HG03108 (cell line): ENCODE results near the gene DTNBP1.

Experiments
- ATAC-seq: cut with Tn5 transposase; IDR thresholded peaks from one replicate; pipeline ENCODE4 v1.9.1; 2021; ENCODE audit warnings: moderate library complexity; ENCODE audit not compliant: unreplicated experiment

Gene DTNBP1

DNA sequence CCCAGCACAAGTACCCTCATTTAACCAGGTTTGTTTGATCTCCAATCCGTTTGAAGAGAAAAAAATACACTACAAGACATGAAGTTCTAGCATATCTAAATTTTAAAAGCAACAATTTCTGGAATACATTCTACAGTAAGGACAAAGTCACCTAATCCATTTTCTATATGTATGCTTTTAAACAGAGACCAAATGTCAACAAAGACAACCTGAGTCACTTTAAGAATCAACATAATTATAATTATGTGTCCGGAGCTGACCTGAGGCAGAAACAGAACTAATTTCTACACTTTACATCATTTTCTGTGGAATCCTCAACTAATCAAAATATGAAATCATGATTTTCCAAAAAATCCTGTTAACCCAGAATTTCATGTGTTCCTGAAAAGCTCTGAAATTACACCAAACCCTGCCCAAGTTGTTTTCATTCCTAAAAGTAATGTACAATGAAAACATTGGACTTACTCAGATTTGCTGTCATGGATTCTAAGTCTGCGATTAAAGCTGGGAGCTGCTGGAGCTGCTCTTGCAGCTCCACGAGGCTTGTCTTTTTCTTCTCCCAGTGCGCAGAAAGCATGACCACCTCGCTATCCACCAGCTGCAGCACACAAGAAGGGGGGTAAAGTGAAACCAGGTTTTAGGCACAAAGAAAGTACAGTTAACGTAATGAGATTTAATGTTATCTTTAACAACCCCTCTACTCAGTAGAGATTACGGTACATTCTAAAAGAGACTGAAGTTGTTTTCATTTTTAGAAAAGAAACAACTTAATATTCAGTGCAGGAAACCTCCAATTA lies 35.8 kb downstream of the DTNBP1 start:
- ATAC-seq = no peak

DNA sequence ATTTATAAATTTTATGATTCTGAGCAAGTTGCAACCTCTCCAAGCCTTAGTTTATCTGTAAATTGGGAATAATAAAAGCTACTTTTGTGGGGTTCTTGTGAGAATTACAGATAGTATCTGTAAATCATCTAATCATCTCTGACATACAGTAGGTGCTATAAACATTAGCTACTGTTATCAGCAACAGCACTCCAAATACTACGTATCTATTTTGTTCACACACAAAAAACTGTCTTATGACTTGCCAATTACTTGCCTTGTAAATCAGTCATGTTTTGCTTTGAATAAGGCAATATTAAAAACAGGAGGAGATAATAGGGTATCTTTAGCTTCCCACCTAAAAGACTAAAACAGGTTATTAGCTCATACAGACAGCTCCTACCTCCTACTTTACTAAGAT lies 36.7 kb downstream of the DTNBP1 start:
- ATAC-seq = no peak

GRCh38 chr6:15623276-15624116 lies 39.3 kb downstream of the DTNBP1 start:
- ATAC-seq = no peak

DNA sequence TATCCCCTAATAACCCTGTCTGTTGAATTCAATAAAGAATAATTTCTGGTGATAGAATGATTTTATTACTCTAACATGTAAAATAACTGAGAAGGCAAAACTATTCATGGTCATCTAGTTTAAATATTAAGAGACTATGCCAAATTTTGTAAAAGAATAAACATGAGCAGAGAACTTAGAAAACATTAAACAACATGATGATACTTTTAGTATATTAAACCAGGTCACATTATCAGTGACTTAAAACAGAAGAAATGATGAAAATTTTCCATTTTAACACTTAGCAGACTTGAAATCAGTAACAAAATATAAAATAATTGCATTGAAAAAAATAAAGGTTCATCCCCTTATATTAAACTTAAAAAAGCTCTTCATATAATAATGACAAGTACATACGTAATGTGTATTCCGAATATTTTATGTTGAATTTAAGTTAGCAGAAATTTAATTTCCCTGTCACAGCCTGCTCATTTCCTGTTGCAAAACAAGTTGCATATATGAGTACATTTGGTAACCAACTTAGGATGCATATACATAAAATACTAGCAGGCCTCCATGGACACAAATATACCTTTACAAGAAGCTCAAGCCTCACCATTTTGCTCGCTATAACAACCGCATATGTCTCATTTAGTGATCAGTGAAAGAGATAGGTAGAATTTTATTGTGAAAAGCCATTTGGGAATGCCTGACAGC lies 40.6 kb downstream of the DTNBP1 start:
- no peak for ATAC-seq

DNA sequence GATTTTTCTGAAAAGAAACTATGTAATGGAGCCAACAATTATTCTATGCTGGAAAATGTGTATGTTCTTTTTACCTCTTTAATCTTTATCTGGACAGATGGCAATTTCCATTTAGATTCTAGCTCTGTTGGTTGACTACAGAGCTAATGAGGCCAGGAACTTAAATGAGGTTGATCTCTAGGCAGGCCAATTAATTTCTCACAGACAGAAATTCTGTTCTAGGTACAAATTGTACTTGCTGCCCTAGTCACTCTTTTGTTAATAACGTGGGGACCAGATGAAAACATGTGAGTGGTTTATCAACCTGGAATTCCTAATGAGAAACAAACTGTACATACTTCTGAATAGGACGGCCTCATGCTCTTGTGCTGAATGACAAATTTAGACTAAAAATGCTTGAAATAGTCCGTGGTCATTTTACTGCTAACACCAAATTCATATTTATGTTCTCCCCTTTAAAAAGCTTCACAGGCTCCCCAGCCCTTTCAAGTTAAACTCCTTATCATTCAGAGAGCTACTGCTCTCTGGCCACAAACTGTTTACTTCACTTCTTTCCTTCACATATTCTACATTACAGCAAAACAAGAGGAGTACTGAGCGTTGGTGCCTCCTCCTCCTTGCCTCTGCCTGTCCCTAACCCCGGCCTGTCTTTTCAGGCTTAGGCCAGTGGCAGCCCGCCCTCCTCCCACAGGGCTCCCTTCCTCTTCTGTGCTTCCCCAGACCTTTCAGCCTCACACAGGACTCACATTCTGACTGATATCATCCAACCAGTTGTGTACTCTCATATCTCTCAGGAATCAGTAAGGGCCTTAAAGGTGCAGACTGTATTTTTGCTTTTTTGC lies 41.4 kb downstream of the DTNBP1 start:
- ATAC-seq = peak; percentile 89

DNA sequence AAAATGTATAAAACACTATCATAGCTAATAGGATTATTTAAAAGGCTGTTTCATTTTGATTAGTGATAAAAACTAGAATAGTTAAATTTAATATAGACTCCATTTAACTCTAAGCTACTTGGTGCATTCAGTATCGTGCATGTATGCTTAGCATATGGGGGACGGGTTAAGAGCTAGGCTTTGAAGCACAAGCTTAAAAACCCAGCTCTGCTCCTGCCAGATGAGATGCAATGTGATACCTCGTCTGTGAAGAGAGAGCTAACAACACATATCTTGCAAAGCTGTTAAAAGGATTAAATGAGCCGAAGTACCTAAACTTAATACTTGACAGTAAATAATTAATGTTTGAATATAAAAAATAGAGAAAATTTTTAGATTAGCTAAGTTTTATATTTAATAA lies 42.2 kb downstream of the DTNBP1 start:
- ATAC-seq = no peak

GRCh38 chr6:15619330-15619729 lies 43.5 kb downstream of the DTNBP1 start:
- no peak for ATAC-seq

GRCh38 chr6:15618685-15619084 lies 44.1 kb downstream of the DTNBP1 start:
- no peak for ATAC-seq

DNA sequence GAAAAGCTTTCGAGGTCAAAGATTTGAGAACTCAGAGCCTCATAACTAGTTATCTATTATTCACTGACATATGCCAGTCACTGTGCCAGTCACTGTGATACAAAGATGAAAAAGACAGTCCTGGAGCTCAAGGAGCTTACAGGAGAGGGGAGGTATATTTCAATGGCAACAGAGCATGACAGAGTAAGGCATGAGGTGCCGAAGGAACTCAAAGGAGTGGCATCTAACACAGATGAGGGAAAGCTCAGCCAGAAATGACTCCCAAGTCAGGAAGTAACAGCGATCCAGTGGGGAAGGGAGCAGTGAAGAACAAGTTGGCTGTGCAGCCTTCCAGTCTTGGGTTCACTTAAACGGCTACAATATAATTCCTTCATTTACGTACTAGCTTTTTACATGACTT lies 46.6 kb downstream of the DTNBP1 start:
- ATAC-seq = no peak

DNA sequence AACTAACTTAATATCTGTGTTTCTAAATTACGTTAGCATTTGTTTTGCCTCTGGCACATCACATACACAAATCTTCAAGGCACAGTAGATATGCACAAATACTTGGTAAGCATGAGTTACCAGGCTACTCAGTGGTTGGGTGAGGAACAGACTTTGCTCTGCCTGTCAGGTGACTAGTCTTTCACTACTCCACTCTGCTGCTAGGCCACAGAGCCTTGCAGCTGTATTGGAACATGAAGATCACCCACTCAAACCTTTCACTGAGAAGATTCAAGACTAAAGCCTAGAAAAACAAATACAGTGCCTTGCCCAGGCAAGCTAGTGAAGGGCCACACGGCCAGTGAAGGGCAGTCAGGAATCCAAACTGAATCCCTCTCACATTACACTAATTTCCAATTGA lies 47.0 kb downstream of the DTNBP1 start:
- peak; percentile 59 for ATAC-seq

DNA sequence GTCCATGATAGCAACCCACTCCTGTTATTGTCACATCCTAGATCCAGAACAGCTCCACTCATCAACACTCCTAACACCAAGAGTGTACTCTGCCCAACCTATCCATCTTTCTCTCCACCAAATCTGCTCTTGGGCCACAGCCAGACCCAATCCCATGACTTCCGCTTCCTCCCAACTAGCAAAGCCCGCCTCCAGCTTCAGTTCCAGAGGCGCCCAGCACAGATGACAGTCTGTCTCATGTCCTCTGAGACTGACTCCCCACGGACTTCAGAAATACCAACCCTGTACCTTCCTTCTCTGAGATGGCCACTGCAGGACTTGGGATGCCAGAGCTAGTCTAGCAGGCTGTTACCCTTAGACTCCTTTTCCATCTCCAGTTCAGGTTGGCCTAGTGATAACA lies 48.6 kb downstream of the DTNBP1 start:
- no peak for ATAC-seq

DNA sequence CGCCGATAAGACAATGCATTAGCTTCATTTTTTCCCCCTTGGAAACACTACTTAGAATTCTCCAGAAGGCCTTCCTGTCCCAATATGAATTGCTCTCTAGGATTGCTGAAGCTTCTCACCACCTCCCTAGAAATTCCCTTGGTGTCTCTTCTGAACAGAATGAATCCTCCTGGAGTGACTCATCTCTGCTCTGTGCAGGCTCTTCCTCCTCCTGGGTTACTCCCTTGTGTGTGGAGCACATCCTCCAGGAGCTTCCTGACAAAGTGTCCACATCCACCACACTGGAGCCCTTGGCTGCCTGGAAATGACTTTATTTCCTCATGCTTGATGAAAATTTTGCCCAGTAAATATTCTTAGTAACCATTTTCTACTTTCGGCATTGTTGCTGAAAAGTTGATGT lies 54.4 kb downstream of the DTNBP1 start:
- ATAC-seq = no peak

GRCh38 chr6:15607603-15608002 lies 55.2 kb downstream of the DTNBP1 start:
- ATAC-seq = no peak

GRCh38 chr6:15606347-15606746 lies 56.5 kb downstream of the DTNBP1 start:
- no peak for ATAC-seq

DNA sequence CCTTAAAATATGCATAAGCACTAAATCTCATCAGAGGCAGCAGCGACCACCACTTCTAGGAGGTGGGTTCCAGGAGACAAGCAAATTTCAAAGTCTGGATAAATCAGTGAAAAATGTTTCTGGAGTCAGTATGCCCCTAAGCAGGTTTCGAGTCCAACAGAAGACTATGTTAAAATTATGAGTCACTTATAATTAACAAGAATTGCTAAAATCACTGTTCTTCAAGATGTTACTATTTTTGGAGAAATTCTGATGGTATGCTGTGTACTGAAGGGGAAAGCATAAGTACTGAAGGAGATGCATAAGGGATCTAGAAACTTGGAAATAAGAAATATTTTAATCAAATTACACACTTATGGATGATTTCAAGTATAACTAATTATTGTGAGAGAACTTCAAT lies 58.0 kb downstream of the DTNBP1 start:
- ATAC-seq = no peak

GRCh38 chr6:15602154-15602553 lies 60.7 kb downstream of the DTNBP1 start:
- ATAC-seq = no peak

DNA sequence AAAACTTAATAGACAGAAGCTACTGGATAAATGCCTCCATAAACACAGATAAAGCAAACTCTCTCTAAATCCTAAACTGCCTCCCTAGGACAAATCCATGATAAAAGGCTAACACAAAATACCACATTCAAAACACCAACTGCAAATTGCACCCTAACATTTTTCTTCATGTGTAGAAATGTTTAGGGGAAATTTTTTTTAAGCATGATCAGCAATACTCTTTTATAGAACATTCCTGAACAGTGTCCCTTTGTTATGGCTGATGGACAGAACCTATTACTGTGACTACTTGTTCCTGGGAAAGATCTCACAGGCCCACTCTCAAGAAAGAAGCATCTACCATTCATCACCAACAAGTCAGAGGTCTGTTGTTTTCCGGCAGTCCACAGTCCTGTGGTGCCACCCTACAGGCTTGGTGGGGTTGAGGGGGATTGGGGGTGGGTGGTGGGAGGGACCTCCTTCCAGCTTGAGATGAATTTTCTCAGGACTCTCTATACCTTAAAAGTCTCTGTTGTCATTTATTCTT lies 64.5 kb downstream of the DTNBP1 start:
- no peak for ATAC-seq

DNA sequence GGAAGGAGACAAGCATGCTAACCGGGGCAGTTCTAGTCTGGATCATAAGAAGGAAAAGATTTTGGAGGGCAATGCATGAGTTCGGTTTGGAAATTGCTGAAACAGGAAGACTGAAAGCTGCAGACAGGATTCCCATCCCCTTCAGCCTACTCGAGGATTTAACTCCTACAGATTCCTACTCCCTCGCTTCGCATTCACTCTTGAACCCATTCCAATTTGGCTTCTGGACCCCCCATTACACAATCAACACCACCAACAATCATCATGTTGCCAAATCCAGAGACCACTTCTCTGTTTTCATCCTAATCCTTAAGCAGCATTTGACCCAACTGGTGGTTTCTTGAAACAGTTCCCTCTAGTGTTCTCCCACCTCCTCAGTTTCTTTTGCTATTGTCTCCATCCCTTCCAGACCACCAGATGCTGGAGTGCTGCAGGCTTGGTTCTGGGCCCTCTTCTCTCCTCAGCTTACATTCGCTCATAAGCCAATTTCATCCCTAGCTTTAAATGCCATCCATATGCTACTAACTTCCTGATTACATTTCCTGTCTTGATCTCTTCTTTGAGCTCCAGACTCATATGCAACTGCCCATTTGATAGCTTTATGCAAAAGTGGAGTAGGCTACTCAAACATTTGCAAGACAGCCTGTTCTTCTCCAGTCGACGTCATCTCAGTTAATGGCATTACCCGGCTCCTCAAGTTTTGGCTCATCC lies 66.5 kb downstream of the DTNBP1 start:
- ATAC-seq = no peak

DNA sequence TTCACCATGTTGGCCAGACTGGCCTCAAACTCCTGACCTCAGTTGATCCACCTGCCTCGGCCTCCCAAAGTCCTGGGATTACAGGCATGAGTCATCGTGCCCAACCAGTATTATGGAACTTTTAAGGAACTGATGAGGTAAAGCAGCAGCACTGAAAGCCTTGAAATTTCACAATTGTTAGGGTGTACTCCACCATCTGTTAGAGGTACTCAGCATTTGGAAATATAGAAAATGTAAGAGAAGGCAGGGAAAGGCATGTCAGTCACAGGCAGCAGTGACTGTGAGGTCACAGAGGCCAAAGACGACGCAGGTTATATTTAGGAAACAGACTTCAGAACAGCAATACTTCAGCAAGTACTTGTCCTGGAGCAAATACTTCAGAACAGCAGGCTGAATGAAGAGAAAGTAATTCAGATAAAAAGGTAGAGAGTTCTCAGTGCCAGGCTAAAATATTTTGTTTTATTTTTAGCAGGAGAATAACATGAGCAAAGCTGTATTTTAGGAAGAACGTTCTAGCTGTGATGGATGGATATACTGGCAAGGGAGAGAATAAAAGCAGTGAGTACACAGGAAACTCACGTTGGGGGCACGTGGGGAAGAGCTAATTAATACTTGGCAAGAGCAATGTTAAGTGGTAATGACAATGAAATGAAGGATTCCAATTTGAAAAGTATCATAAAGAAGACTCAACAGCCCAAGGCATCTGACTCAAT lies 67.2 kb downstream of the DTNBP1 start:
- no peak for ATAC-seq
